ENCODE results near the gene MDH2. TPM values are rescaled to one million over a fixed set of nuclear protein-coding genes. Genes with fewer than 3 reads are reported as not detected.

The MDH2 gene
- total RNA-seq, 1 donor from 2014 or later: 125 TPM

DNA sequence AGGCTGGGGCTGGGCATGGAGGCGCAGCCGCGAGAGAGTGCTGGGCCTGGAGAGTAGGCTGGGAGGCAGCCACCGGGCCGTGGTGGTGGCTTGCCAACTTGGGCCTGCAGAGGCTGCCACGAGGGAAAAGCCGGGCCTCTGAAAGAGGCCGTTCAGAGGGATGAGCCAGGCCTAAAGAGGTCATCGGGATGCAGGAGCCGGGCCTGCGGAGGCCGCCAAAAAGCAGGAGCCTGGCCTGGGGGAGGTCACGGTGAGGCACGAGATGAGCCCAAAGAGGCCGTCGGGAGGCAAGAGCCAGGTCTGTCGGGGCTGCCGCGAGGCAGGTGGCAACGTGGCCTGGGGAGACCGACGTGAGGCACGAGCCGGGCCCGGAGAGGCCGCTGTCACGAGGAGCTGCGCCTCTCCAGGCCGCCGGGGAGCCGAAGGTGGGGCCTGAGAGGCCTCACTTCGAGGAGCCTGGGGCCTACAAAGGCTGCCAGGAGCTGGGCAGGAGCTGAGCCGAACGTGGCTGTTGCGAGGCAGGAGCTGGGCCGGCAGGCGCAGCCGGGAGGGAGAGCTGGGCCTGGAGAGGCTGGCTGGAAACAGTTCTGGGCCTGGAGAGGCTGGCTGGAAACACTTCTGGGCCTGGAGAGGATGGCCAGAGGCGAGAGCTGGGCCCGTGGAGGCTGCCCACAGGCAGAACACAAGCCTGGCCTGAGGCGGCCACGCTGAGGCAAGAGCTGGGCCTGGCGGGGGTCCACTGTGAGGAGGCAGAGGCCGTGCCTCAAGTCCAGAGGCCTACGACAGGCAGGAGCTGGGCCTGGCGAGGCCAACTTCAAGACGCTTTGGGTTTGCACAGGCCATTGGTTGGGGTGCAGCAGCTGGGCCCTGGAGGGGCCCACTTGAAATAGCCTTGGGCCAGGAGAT, 24.6 kb downstream of the MDH2 start:
- DNase-seq (no peak), ATAC-seq (ENCODE audit: low read depth) (no peak)
- ChIA-PET CTCF (no interaction called here), POLR2A (no interaction called here)
- Mint-ChIP-seq H3K9me3 (peaks cover 8% of the 10 kb centered on the region), H3K4me3 (no peak overlapping the region), H3K36me3 (ENCODE audit: low read depth) (peaks cover 3% of the 10 kb centered on the region), H3K27ac (no peak overlapping the region), H3K27me3 (no peaks in the 10 kb centered on the region), H3K4me1 (peaks cover 3% of the 10 kb centered on the region)
- TF ChIP-seq, protein P1, sequence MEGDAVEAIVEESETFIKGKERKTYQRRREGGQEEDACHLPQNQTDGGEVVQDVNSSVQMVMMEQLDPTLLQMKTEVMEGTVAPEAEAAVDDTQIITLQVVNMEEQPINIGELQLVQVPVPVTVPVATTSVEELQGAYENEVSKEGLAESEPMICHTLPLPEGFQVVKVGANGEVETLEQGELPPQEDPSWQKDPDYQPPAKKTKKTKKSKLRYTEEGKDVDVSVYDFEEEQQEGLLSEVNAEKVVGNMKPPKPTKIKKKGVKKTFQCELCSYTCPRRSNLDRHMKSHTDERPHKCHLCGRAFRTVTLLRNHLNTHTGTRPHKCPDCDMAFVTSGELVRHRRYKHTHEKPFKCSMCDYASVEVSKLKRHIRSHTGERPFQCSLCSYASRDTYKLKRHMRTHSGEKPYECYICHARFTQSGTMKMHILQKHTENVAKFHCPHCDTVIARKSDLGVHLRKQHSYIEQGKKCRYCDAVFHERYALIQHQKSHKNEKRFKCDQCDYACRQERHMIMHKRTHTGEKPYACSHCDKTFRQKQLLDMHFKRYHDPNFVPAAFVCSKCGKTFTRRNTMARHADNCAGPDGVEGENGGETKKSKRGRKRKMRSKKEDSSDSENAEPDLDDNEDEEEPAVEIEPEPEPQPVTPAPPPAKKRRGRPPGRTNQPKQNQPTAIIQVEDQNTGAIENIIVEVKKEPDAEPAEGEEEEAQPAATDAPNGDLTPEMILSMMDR (IDR thresholded peaks at IDR 0.05): no peak
- intact Hi-C loops (cut with micrococcal nuclease): no loop called here

DNA sequence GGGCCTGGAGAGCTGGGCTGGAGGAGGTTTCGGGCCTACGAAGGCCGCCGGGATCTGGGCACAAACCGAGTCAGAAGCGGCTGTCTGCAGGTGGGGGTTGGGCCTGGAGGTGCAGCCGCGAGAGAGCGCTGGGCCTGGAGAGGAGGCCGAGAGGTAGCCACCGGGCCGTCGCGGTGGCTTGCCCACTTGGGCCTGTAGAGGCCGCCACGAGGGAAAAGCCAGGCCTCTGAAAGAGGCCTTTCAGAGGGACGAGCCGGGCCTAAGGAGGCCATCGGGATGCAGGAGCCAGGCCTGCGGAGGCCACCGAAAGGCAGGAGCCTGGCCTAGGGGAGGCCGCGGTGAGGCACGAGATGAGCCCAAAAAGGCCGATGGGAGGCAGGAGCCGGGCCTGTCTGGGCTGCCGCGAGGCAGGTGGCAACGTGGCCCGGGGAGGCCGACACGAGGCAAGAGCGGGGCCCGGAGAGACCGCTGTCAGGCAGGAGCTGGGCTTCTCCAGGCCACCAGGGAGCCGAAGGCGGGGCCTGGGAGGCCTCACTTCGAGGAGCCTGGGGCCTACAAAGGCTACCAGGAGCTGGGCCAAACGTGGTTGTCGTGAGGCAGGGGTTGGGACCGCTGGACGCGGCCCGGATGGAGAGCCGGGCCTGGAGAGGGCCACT, 25.6 kb downstream of the MDH2 start:
- CTCF ChIA-PET: no interaction called here
- Mint-ChIP-seq H3K27ac (no peak overlapping the region), H3K9me3 (peaks cover 8% of the 10 kb centered on the region), H3K27me3 (no peaks in the 10 kb centered on the region), H3K4me1 (peaks cover 3% of the 10 kb centered on the region), H3K36me3 (ENCODE audit: low read depth) (no peaks in the 10 kb centered on the region), H3K4me3 (no peak overlapping the region)
- ATAC-seq (ENCODE audit: low read depth): no peak
- TF ChIP-seq, protein P1 (IDR thresholded peaks at IDR 0.05): no peak
- POLR2A ChIA-PET: no interaction called here
- intact Hi-C loops (cut with micrococcal nuclease): no loop called here
- no peak for DNase-seq

- ATAC-seq (ENCODE audit: low read depth) (no peak), DNase-seq (no peak)
- Mint-ChIP-seq H3K27me3 (no peaks in the 10 kb centered on the region), H3K4me1 (peaks cover 3% of the 10 kb centered on the region), H3K4me3 (no peak overlapping the region), H3K36me3 (ENCODE audit: low read depth) (no peaks in the 10 kb centered on the region), H3K9me3 (peaks cover 8% of the 10 kb centered on the region), H3K27ac (no peak overlapping the region)
- CTCF ChIA-PET: no interaction called here
- TF ChIP-seq, protein P1 (IDR thresholded peaks at IDR 0.05): no peak
- intact Hi-C loops (cut with micrococcal nuclease): no loop called here
- POLR2A ChIA-PET: no interaction called here
These were observed 26.5 kb downstream of the MDH2 start for GRCh38 chr7:76074306-76074971.

DNA sequence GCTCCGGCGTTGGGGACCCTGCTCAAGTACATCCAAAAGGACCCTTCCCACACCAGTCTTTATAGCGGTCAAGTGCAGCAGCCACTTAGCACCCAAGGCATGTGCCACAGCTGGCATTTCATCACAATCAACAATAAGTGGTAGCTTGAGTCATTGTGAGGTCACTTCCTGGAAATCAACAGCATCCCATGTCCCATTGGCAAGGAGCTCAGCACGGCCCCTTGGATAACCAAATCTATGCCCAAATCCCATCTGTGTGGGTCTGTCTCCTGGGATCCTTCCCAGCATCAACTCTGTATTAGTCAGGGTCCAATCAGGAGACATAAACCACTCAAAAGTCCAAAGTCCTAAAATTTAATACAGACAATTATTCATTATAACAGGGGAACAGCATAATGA, 27.1 kb downstream of the MDH2 start:
- H3K27ac Mint-ChIP-seq: no peak overlapping the region
- no peak for DNase-seq
- ATAC-seq (ENCODE audit: low read depth): no peak
- CTCF ChIA-PET: no interaction called here
- TF ChIP-seq, protein P1 (IDR thresholded peaks at IDR 0.05): no peak
- POLR2A ChIA-PET: no interaction called here
- intact Hi-C loops (cut with micrococcal nuclease): no loop called here
- H3K27me3 Mint-ChIP-seq: peaks cover under 1% of the 10 kb centered on the region
- no peaks in the 10 kb centered on the region for H3K36me3 Mint-ChIP-seq (ENCODE audit: low read depth)
- no peak overlapping the region for H3K4me3 Mint-ChIP-seq
- peaks cover 8% of the 10 kb centered on the region for H3K9me3 Mint-ChIP-seq
- peaks cover 3% of the 10 kb centered on the region for H3K4me1 Mint-ChIP-seq

DNA sequence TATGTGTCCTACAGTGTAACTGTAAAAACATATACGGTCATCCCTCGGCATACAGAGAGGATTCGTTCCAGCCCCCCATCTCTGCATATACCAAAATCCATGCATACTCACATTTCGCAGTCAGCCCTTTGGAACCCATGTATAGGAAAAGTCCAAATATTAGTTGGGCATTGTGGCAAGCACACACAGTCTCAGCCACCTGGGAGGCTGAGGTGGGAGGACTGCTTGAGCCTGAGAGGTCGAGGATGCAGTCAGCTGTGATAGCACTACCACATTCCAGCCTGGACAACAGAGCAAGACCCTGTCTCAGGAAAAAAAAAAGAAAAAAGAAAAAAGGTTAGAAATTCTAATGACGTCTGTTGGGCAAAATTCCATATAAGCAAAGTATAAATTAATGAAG, 29.1 kb downstream of the MDH2 start:
- Mint-ChIP-seq H3K4me3 (no peak overlapping the region), H3K27me3 (peaks cover 8% of the 10 kb centered on the region), H3K4me1 (peaks cover 3% of the 10 kb centered on the region), H3K36me3 (ENCODE audit: low read depth) (no peaks in the 10 kb centered on the region), H3K9me3 (peaks cover 8% of the 10 kb centered on the region), H3K27ac (no peak overlapping the region)
- TF ChIP-seq, protein P1 (IDR thresholded peaks at IDR 0.05): no peak
- ChIA-PET POLR2A (no interaction called here), CTCF (no interaction called here)
- DNase-seq: no peak
- no peak for ATAC-seq (ENCODE audit: low read depth)
- intact Hi-C loops (cut with micrococcal nuclease): no loop called here
